ENCODE measurements around the gene ACVR2A. TPM values are rescaled to one million over a fixed set of nuclear protein-coding genes. Genes with fewer than 3 reads are reported as not detected.

The ACVR2A gene
- total and polyA plus RNA-seq, 10 donors: 2.0 to 15.6 (median 14.1) TPM

DNA sequence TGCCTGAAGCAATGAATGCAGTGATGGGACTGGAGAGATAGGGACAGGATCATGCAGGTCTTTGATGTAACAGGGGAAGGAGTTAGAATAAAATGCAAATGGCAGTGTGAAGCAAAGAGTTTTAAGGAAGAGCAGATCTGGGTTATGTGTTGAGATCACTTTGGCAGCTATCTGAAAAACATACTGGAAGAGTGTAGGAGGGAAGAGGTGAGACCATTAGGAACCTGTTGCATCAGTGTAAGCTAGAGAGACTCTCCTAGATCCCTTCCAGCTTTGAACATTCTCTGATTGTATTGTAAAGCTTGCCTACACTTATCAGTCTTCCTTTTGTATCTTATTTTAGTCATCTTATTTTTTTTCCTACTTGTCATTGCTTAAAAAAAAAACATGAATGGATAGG is 10.5 kb downstream of the ACVR2A start:
- TF ChIP-seq POLR2AphosphoS5 (IDR thresholded peaks at IDR 0.05): no peak
- TF ChIP-seq, protein P1, sequence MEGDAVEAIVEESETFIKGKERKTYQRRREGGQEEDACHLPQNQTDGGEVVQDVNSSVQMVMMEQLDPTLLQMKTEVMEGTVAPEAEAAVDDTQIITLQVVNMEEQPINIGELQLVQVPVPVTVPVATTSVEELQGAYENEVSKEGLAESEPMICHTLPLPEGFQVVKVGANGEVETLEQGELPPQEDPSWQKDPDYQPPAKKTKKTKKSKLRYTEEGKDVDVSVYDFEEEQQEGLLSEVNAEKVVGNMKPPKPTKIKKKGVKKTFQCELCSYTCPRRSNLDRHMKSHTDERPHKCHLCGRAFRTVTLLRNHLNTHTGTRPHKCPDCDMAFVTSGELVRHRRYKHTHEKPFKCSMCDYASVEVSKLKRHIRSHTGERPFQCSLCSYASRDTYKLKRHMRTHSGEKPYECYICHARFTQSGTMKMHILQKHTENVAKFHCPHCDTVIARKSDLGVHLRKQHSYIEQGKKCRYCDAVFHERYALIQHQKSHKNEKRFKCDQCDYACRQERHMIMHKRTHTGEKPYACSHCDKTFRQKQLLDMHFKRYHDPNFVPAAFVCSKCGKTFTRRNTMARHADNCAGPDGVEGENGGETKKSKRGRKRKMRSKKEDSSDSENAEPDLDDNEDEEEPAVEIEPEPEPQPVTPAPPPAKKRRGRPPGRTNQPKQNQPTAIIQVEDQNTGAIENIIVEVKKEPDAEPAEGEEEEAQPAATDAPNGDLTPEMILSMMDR (IDR thresholded peaks at IDR 0.05 in 8 of 11, conservative IDR thresholded peaks at IDR 0.05 in 3 of 11): no peak
- TF ChIP-seq POLR2A (IDR thresholded peaks at IDR 0.05): no peak

DNA sequence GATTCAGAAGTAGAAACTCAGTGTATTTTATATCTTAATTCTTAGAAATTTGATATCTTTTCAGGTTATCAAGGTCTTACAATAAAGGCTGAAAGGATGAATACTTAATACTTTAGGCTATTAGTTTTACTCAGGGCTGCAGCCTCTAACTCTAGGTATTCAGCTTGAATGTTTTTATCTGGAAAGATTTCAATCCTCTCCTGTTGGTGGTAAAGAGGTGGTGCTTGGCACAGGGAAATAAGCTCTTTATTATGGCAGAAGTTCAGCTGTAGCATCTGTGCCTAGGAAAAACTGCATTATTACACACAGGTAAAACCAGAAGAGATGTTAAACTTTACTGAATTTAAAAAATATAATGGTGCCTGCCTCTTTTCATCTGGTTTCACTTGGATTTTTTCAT is 11.1 kb downstream of the ACVR2A start:
- no peaks in the 10 kb centered on the region for H3K9me3 ChIP-seq
- TF ChIP-seq POLR2AphosphoS5 (IDR thresholded peaks at IDR 0.05): no peak
- TF ChIP-seq, protein P1 (IDR thresholded peaks at IDR 0.05 in 8 of 11, conservative IDR thresholded peaks at IDR 0.05 in 3 of 11): no peak
- no peak for TF ChIP-seq POLR2A (IDR thresholded peaks at IDR 0.05)
- H3K36me3 ChIP-seq: no peaks in the 10 kb centered on the region
- no peaks in the 10 kb centered on the region for H3K27me3 ChIP-seq (replicated peaks in 1 of 7)
- H3K4me1 ChIP-seq: peaks cover 0 to 12% (median 0%) of the 10 kb centered on the region in 6 donors
- H3K27ac ChIP-seq: no peak overlapping the region
- no peak for DNase-seq
- H3K4me3 ChIP-seq: no peak overlapping the region
- intact Hi-C loops (cut with DNase I; ENCODE audit: low total_unique reads): no loop called here

More for the DNA sequence above, 10.5 kb downstream of the ACVR2A start:
- DNase-seq: no peak
- intact Hi-C loops (cut with DNase I; ENCODE audit: low total_unique reads): no loop called here
- no peaks in the 10 kb centered on the region for H3K27me3 ChIP-seq (replicated peaks in 1 of 7)
- peaks cover 0 to 16% (median 2%) of the 10 kb centered on the region in 6 donors for H3K4me1 ChIP-seq
- no peak overlapping the region for H3K27ac ChIP-seq
- no peaks in the 10 kb centered on the region for H3K9me3 ChIP-seq
- no peaks in the 10 kb centered on the region for H3K36me3 ChIP-seq
- no peak overlapping the region for H3K4me3 ChIP-seq

DNA sequence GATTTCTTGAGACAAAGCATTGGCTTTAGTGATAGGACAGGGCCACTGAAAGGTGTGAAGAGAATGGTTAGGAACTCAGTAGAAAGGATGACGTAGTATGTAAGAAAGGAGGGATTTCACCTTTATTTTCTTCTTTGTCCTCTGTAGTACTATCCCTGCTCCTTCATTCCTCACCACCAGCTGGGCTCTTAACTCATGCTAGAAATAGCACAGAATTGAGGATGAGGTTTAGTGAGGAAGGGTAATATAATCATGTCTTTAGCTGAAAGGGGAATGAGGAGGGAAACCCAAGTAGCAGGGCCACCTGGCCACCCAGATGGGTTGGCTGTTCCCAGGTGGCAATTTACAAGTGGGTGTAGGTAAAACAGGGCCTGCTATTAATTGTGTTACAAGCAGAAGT is 15.2 kb downstream of the ACVR2A start:
- Histone ChIP-seq H3K27ac (no peak overlapping the region), H3K4me3 (no peak overlapping the region), H3K4me1 (peaks cover 0 to 29% (median 7%) of the 10 kb centered on the region in 6 donors), H3K36me3 (no peaks in the 10 kb centered on the region), H3K9me3 (no peaks in the 10 kb centered on the region), H3K27me3 (replicated peaks in 1 of 7) (no peaks in the 10 kb centered on the region)
- intact Hi-C loops (cut with DNase I; ENCODE audit: low total_unique reads): no loop called here
- TF ChIP-seq POLR2AphosphoS5 (IDR thresholded peaks at IDR 0.05) (no peak), POLR2A (IDR thresholded peaks at IDR 0.05) (no peak)
- TF ChIP-seq, protein P1 (IDR thresholded peaks at IDR 0.05 in 8 of 11, conservative IDR thresholded peaks at IDR 0.05 in 3 of 11): no peak
- 86 to 92% (median 91%) methylated on average over 1 of the region's 1 CpG for WGBS, 5 donors
- DNase-seq: no peak

DNA sequence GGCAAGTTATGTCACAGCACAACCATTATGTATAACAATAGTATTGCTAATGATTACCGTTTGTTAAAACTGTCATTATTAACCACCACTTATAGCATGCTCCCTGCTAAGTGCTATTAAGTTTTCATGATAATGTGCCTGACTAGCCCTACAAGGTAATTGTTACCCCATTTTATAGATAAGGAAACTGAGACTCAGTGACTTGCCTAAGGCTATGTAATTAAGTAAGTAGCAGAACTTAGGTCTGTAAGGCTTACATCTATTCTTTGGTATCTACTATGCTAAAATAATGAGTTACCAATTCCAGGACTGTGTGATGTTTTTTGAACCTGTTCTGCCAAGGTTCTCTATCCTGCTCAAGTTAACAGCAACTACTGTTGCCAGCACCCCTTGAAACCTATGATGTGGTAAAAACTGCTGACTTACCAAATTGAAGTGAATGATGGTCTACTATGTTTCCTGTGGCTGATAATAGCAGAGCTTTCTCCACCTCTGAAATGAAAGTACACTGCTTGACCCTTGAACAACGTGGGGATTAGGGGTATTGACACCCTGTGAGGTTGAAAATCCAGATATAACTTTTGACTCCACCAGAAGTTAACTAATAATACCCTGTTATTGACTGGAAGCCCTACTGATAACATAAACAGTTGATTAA is 18.2 kb downstream of the ACVR2A start:
- H3K4me3 ChIP-seq: no peak overlapping the region
- WGBS, 5 donors: 44 to 60% (median 52%) methylated on average over 2 of the region's 2 CpGs
- TF ChIP-seq POLR2A (IDR thresholded peaks at IDR 0.05) (no peak), POLR2AphosphoS5 (IDR thresholded peaks at IDR 0.05) (no peak)
- TF ChIP-seq, protein P1 (IDR thresholded peaks at IDR 0.05 in 8 of 11, conservative IDR thresholded peaks at IDR 0.05 in 3 of 11): no peak

More for the DNA sequence above, 18.2 kb downstream of the ACVR2A start:
- Histone ChIP-seq H3K9me3 (no peaks in the 10 kb centered on the region), H3K27me3 (replicated peaks in 1 of 7) (no peaks in the 10 kb centered on the region), H3K4me1 (peaks cover 0 to 41% (median 8%) of the 10 kb centered on the region in 6 donors), H3K36me3 (no peaks in the 10 kb centered on the region), H3K27ac (no peak overlapping the region)
- intact Hi-C loops (cut with DNase I; ENCODE audit: low total_unique reads): no loop called here
- no peak for DNase-seq
